Calu3 (cell line): ENCODE results near the gene POLD2. TPM values are rescaled to one million over a fixed set of nuclear protein-coding genes. Genes with fewer than 3 reads are reported as not detected.

Source experiments
- BruUV-seq: library from RNA; stranded (reverse); fragments of 400-500 nt; replicated peaks from 2 replicates; lab custom pipeline; 2021; lab: Mats Ljungman, UMichigan
- CTCF ChIA-PET: fragments of 300-600 bp; sonication (Branson Sonifier 250); formaldehyde crosslinking; loops from one replicate; lab custom pipeline; 2022; ENCODE audit warnings: antibody characterized with exemption; lab: Charles Lee
- DNase-seq: peaks from one replicate; pipeline ENCODE4 v3.0.0; 2022
- H3K27ac Mint-ChIP-seq: one replicate; pipeline ENCODE4 v1.8.0; 2022; ENCODE audit warnings: mixed read lengths; ENCODE audit not compliant: unreplicated experiment
- H3K27me3 Mint-ChIP-seq: one replicate; pipeline ENCODE4 v1.8.0; 2022; ENCODE audit warnings: mixed read lengths; ENCODE audit not compliant: unreplicated experiment
- H3K36me3 Mint-ChIP-seq: one replicate; pipeline ENCODE4 v1.8.0; 2022; ENCODE audit warnings: mild to moderate bottlenecking, moderate library complexity, mixed read lengths; ENCODE audit not compliant: insufficient read depth, unreplicated experiment
- H3K4me1 Mint-ChIP-seq: one replicate; pipeline ENCODE4 v1.8.0; 2022; ENCODE audit warnings: mild to moderate bottlenecking, low read depth, mixed read lengths; ENCODE audit not compliant: unreplicated experiment
- H3K4me3 Mint-ChIP-seq: one replicate; pipeline ENCODE4 v1.8.0; 2022; ENCODE audit warnings: mild to moderate bottlenecking, low read depth, moderate library complexity, mixed read lengths; ENCODE audit not compliant: unreplicated experiment
- H3K9me3 Mint-ChIP-seq: one replicate; pipeline ENCODE4 v1.8.0; 2022; ENCODE audit warnings: low read depth, mixed read lengths; ENCODE audit not compliant: unreplicated experiment
- intact Hi-C: fragments of 100-400 bp; cut with micrococcal nuclease; formaldehyde crosslinking; loops from one replicate; pipeline ENCODE4 v1.10.0; 2022; ENCODE audit not compliant: unreplicated experiment
- total RNA-seq: library from RNA; stranded (reverse); gene quantifications from 2 replicates; pipeline ENCODE4 v1.2.3, GENCODE V29; 2022
- TF ChIP-seq, protein P1 (sequence below): fragments of 200-600 bp; IDR thresholded peaks from one replicate; pipeline ENCODE4 v1.8.0; 2022; ENCODE audit warnings: antibody characterized with exemption; ENCODE audit not compliant: unreplicated experiment

The POLD2 gene
- total RNA-seq, 1 experiment from 2014 or later = 237 TPM

DNA sequence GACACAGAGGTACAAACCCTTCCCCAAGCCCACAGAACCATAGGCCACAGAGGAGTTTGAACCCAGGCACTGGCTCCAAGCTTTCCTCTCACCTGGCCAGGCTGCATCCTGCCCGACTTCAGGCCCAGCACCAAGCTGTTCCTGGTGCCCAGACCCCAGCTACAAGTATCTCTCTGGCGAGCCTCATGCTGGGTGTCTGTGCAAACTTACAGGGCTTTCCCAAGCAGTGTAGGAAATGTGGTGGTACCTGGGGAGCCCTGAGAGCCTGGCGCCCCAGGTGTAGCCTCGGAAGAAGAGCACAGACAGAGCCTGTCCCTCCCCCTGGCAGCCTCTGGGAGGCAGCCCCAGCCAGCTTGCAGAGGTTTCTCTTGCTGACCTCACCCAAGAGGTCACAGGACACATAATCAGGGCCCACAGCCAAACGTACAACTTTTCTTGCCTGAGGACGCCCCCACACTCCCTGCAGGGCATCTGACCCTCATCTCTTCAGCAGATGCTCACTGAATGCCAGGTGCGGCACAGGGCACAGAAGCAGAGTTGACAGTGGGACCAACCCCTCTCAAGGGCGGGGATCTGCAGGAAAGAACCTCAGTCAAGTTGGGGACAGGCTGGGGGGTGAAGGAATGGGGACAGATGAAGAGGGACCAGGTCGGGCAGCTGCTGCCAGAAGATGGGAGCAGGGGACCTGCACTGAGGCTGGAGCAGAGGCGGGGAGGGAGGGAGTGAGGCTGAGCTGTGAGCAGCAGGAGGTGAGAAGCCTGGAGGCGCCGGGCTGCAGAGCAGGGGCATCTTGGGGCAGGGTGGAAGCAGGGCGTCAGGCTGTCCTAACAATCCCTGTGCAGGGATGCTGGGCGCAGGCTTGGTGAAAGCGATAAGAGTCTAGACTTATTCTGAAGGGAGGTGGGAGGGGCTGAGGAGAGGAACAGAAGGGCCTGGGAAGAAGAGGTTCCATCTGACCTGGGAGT is 34.0 kb upstream of the POLD2 start:
- intact Hi-C loops = no loop called here
- Mint-ChIP-seq H3K4me1 (no peaks in the 10 kb centered on the region), H3K4me3 (no peak overlapping the region), H3K27me3 (peaks cover 62% of the 10 kb centered on the region), H3K27ac (no peak overlapping the region), H3K9me3 (no peaks in the 10 kb centered on the region), H3K36me3 (no peaks in the 10 kb centered on the region)
- CTCF ChIA-PET = interaction anchor here (0.5 to 0.9 kb wide), 2 partner anchors 30 to 53 kb away, joined by 4 read pairs; no protein-coding TSS in a partner anchor
- DNase-seq = no peak
- BruUV-seq = no TSS peak
- TF ChIP-seq, protein P1, sequence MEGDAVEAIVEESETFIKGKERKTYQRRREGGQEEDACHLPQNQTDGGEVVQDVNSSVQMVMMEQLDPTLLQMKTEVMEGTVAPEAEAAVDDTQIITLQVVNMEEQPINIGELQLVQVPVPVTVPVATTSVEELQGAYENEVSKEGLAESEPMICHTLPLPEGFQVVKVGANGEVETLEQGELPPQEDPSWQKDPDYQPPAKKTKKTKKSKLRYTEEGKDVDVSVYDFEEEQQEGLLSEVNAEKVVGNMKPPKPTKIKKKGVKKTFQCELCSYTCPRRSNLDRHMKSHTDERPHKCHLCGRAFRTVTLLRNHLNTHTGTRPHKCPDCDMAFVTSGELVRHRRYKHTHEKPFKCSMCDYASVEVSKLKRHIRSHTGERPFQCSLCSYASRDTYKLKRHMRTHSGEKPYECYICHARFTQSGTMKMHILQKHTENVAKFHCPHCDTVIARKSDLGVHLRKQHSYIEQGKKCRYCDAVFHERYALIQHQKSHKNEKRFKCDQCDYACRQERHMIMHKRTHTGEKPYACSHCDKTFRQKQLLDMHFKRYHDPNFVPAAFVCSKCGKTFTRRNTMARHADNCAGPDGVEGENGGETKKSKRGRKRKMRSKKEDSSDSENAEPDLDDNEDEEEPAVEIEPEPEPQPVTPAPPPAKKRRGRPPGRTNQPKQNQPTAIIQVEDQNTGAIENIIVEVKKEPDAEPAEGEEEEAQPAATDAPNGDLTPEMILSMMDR = no peak

DNA sequence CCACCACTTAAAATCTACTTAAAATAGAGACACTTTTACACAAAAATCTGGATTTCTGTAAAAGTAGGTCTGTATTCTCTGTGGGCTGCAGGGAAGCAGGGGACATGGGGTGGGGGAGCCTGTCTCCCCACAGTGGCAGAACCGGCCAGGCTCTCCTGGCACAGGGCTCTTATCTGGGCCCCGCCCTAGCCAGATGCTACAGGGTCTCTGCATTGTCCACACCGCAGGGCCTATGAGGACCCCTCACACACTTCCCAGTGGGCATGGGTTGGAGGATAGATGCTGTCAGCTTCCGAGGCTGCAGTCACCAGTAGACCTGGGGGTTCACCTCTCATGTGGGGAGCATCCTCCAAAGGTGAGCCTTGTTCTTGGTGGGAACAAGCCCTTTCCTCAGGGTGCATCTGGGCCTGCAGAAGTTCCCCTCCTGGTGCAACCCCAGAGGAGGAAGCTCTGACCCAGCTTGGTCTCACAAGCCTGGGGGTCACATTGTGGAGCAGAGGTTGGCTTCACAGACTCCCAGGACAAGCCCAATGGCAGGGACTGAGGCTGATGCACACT is 33.2 kb upstream of the POLD2 start:
- H3K27me3 Mint-ChIP-seq = peaks cover 54% of the 10 kb centered on the region
- TF ChIP-seq, protein P1 = no peak
- H3K36me3 Mint-ChIP-seq = no peaks in the 10 kb centered on the region
- H3K27ac Mint-ChIP-seq = no peak overlapping the region
- no peak for DNase-seq
- intact Hi-C loops = no loop called here
- no peaks in the 10 kb centered on the region for H3K4me1 Mint-ChIP-seq
- H3K4me3 Mint-ChIP-seq = no peak overlapping the region
- H3K9me3 Mint-ChIP-seq = no peaks in the 10 kb centered on the region
- CTCF ChIA-PET = no interaction called here
- BruUV-seq = no TSS peak

- Mint-ChIP-seq H3K9me3 (no peaks in the 10 kb centered on the region), H3K36me3 (no peaks in the 10 kb centered on the region), H3K27me3 (peaks cover 43% of the 10 kb centered on the region), H3K4me3 (no peak overlapping the region), H3K4me1 (no peaks in the 10 kb centered on the region), H3K27ac (no peak overlapping the region)
- TF ChIP-seq, protein P1 = no peak
- CTCF ChIA-PET = no interaction called here
- no peak for DNase-seq
- intact Hi-C loops = no loop called here
- no TSS peak for BruUV-seq
Observed at GRCh38 chr7:44155191-44156185, 32.1 kb upstream of the POLD2 start.

GRCh38 chr7:44154703-44155102 is 31.4 kb upstream of the POLD2 start:
- no peaks in the 10 kb centered on the region for H3K4me1 Mint-ChIP-seq
- intact Hi-C loops = no loop called here
- no peak for DNase-seq
- H3K4me3 Mint-ChIP-seq = no peak overlapping the region
- no peaks in the 10 kb centered on the region for H3K36me3 Mint-ChIP-seq
- CTCF ChIA-PET = no interaction called here
- H3K9me3 Mint-ChIP-seq = no peaks in the 10 kb centered on the region
- BruUV-seq = no TSS peak
- no peak overlapping the region for H3K27ac Mint-ChIP-seq
- TF ChIP-seq, protein P1 = no peak
- H3K27me3 Mint-ChIP-seq = peaks cover 41% of the 10 kb centered on the region
